NCI-H82 treated with DMSO at 0.1 percent for 48 hours (cell line): ENCODE measurements around the gene BSN.
"Not testable (repeated sequence)": the region's sequence is repeated elsewhere in the genome, so short reads cannot be mapped to it uniquely, and the experiment has no call there.

Source experiments
- DNase-seq: peaks from one replicate; lab custom pipeline; 2025; ENCODE audit not compliant: unreplicated experiment; lab: John Stamatoyannopoulos, UW

The BSN gene

GRCh38 chr3:49690856-49691255 is 136.6 kb downstream of the BSN start:
- DNase-seq: not testable (repeated sequence)

GRCh38 chr3:49691481-49691880 is 137.2 kb downstream of the BSN start:
- not testable (repeated sequence) for DNase-seq

- DNase-seq: not testable (repeated sequence)
These were observed 140.3 kb downstream of the BSN start for GRCh38 chr3:49694409-49695070.

GRCh38 chr3:49695350-49696015 is 141.2 kb downstream of the BSN start:
- DNase-seq: not testable (repeated sequence)

GRCh38 chr3:49699281-49699979 is 145.2 kb downstream of the BSN start:
- no peak for DNase-seq

GRCh38 chr3:49700014-49700413 is 145.7 kb downstream of the BSN start:
- DNase-seq: no peak

GRCh38 chr3:49700453-49701128 is 146.3 kb downstream of the BSN start:
- DNase-seq: no peak

- no peak for DNase-seq
These were observed 147.3 kb downstream of the BSN start for GRCh38 chr3:49701388-49702077.

GRCh38 chr3:49702672-49703071 is 148.4 kb downstream of the BSN start:
- DNase-seq: no peak

GRCh38 chr3:49703443-49703927 is 149.2 kb downstream of the BSN start:
- DNase-seq: no peak

- no peak for DNase-seq
These were observed 149.7 kb downstream of the BSN start for GRCh38 chr3:49703956-49704355.

- DNase-seq: no peak
These were observed 150.4 kb downstream of the BSN start for GRCh38 chr3:49704629-49705028.

GRCh38 chr3:49705390-49705960 is 151.2 kb downstream of the BSN start:
- no peak for DNase-seq

GRCh38 chr3:49706456-49707112 is 152.3 kb downstream of the BSN start:
- no peak for DNase-seq

- no peak for DNase-seq
These were observed 152.8 kb downstream of the BSN start for GRCh38 chr3:49707113-49707480.

- DNase-seq: no peak
These were observed 155.6 kb downstream of the BSN start for GRCh38 chr3:49709852-49710251.

GRCh38 chr3:49711489-49711888 is 157.2 kb downstream of the BSN start:
- DNase-seq: no peak

GRCh38 chr3:49712166-49712565 is 157.9 kb downstream of the BSN start:
- no peak for DNase-seq

GRCh38 chr3:49712631-49713317 is 158.5 kb downstream of the BSN start:
- DNase-seq: no peak
